Esophagus squamous epithelium (tissue), 5 donors: ENCODE results near the gene RSPH9. TPM values are rescaled to one million over a fixed set of nuclear protein-coding genes. Genes with fewer than 3 reads are reported as not detected.

Source experiments
- DNase-seq: peaks from one replicate; lab custom pipeline; 2025; lab: John Stamatoyannopoulos, UW
- H3K27ac ChIP-seq, 4 donors: fragments of 200-600 bp; sonication (generic); one replicate each; pipeline ENCODE4 v1.5.1; 2016 to 2019; ENCODE audit warnings: mild to moderate bottlenecking in 1 of 4
- H3K27me3 ChIP-seq, 4 donors: fragments of 200-600 bp; sonication (generic); 1 replicate in 3 of 4; 2 replicates in 1 of 4; pipeline versions ENCODE4 v1.5.1 to v1.6.0; 2017 to 2021; ENCODE audit warnings: antibody characterized with exemption in 1 of 4
- H3K36me3 ChIP-seq, 3 donors: fragments of 200-600 bp; sonication (generic); one replicate each; pipeline ENCODE4 v1.5.1; 2016 to 2019
- H3K4me1 ChIP-seq, 3 donors: fragments of 200-600 bp; sonication (generic); one replicate each; pipeline ENCODE4 v1.5.1; 2017 to 2019
- H3K4me3 ChIP-seq, 4 donors: fragments of 200-600 bp; sonication (generic); 1 replicate in 3 of 4; 2 replicates in 1 of 4; pipeline ENCODE4 v1.5.1; 2016 to 2019; ENCODE audit warnings: mild to moderate bottlenecking in 2 of 4, moderate library complexity in 1 of 4
- H3K9me3 ChIP-seq, 3 donors: fragments of 200-600 bp; sonication (generic); one replicate each; pipeline ENCODE4 v1.5.1; 2016 to 2019
- POLR2A ChIP-seq, 4 donors: fragments of 450-650 bp; IDR thresholded peaks; one replicate each; pipeline ENCODE4 v1.6.1; 2017; ENCODE audit warnings: antibody characterized with exemption in 4 of 4, mild to moderate bottlenecking in 4 of 4, moderate library complexity in 3 of 4
- WGBS, 2 donors: methylation state at CpG; one replicate each; pipeline ENCODE4 v1.1.5; 2018; 5-methylcytosine and 5-hydroxymethylcytosine counted together
- intact Hi-C: fragments of 100-400 bp; cut with DNase I; formaldehyde crosslinking; loops from one replicate; pipeline ENCODE4 v1.15.0; 2022
- total RNA-seq, 4 donors: library from RNA; depleted of rRNA; stranded (reverse); fragments of >200 nt; gene quantifications; one replicate each; pipeline ENCODE4 v1.1.0, GENCODE V29; 2016
- TF ChIP-seq, protein P1 (sequence below), 6 experiments: fragments of 450-650 bp in 4 of 6; fragments of 200-600 bp in 2 of 6; sonication (generic) in 2 of 6; IDR thresholded peaks; one replicate each; pipeline ENCODE4 v1.5.1; 2016 to 2019; ENCODE audit warnings: antibody characterized with exemption in 6 of 6, mild to moderate bottlenecking in 4 of 6, moderate library complexity in 4 of 6
- donor health status: DM: yes; HTN: yes; CAD: no.

RSPH9 gene
- total RNA-seq, 4 donors from 2014 or later, result 0.15 to 0.38 TPM; not detected in 2

DNA sequence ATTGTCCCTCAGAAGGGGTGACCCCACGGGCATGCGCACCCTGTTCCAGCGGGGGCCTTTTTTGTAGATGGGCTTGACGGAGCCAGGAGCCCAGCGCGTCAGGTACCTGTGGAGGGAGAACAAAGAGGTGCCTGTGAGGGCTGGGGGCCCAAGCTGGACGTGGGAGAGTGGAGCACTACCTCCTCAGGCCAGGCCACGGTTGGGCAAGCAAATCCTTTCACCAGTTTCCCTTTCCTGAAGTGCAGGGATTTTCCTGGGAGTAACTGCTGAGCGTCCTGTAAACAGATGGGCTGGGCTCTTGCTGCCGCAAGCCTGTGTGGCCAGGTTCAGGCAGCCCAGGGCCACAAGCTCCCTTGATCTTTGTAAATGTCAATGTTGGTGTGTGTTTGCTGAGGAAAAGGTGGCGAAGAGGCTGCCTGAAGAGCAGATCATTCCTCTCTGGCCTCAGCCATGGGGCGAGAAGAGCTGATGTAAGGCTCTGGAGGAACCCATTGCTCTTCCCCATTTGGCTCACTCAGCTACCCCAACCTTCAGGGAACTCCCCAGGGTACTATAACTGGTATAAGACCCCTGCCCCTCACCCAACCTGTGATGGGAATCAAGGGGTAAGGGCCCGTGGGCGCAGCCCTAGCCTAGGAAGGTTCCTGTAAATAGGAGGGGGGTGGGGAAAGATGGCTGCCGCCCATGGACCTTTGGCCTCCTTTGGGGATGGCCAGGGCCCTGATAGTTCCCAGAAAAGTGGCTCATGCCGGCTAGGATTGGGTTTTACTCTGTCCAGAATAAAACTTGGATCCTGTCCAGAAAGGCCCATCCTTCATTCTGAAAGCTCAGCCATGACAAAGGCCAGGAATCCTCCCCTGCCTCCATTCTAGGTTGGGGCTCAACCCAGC lies 27.2 kb downstream of the RSPH9 start:
- H3K27me3 ChIP-seq, result no peaks in the 10 kb centered on the region
- H3K27ac ChIP-seq, result peak overlapping the region in 1 of 4 donors; percentile 46
- no peak for DNase-seq
- no peak overlapping the region for H3K4me3 ChIP-seq
- WGBS, 2 donors, result 66 to 85% methylated on average over 5 to 8 of the region's 16 CpGs
- intact Hi-C loops, result no loop called here
- TF ChIP-seq, protein P1, sequence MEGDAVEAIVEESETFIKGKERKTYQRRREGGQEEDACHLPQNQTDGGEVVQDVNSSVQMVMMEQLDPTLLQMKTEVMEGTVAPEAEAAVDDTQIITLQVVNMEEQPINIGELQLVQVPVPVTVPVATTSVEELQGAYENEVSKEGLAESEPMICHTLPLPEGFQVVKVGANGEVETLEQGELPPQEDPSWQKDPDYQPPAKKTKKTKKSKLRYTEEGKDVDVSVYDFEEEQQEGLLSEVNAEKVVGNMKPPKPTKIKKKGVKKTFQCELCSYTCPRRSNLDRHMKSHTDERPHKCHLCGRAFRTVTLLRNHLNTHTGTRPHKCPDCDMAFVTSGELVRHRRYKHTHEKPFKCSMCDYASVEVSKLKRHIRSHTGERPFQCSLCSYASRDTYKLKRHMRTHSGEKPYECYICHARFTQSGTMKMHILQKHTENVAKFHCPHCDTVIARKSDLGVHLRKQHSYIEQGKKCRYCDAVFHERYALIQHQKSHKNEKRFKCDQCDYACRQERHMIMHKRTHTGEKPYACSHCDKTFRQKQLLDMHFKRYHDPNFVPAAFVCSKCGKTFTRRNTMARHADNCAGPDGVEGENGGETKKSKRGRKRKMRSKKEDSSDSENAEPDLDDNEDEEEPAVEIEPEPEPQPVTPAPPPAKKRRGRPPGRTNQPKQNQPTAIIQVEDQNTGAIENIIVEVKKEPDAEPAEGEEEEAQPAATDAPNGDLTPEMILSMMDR (IDR thresholded peaks at IDR 0.05), result no peak
- no peak for TF ChIP-seq POLR2A (IDR thresholded peaks at IDR 0.05)
- peaks cover 29 to 69% (median 38%) of the 10 kb centered on the region in 3 donors for H3K4me1 ChIP-seq
- H3K9me3 ChIP-seq, result no peaks in the 10 kb centered on the region
- H3K36me3 ChIP-seq, result peaks cover 21 to 72% (median 26%) of the 10 kb centered on the region in 3 donors

DNA sequence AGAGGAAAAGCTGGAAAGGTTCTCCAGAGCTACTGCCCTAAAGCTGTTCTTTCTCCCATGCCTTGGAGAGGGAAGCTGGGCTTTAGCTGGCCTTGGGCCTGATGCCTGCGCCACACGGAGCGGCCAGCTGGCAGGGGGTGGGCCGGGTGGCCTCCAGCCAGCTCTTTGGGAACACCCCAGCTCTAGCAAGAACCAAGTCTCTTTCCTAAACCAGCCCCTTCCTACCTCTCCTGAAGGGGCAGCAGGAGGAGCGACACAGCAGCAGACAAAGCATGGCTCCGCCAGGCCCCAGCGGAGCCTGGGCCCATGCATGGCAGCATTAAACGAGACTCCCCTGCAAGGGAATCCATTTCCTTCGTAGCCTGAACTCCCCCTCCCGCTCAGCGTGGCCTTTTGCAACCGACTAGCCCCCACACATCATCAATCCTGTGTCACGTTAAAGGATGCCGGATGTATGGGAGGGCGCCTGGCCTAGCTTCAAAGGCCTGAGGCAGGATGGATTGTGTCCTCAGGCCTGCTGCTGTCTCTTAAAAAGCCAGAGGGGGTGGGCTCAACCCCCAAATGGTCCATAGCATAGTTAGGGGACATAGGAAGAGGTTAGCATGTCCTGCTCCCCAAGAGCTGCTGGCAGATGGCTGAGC lies 28.7 kb downstream of the RSPH9 start:
- H3K27ac ChIP-seq, result peak overlapping the region in 1 of 4 donors; percentile 28
- H3K4me1 ChIP-seq, result peaks cover 16 to 54% (median 23%) of the 10 kb centered on the region in 3 donors
- DNase-seq, result no peak
- no peaks in the 10 kb centered on the region for H3K9me3 ChIP-seq
- H3K36me3 ChIP-seq, result peaks cover 26 to 87% (median 28%) of the 10 kb centered on the region in 3 donors
- H3K4me3 ChIP-seq, result no peak overlapping the region
- WGBS, 2 donors, result 60 to 80% methylated on average over 3 to 5 of the region's 15 CpGs
- no peaks in the 10 kb centered on the region for H3K27me3 ChIP-seq
- intact Hi-C loops, result no loop called here
- no peak for TF ChIP-seq POLR2A (IDR thresholded peaks at IDR 0.05)
- TF ChIP-seq, protein P1 (IDR thresholded peaks at IDR 0.05), result no peak

DNA sequence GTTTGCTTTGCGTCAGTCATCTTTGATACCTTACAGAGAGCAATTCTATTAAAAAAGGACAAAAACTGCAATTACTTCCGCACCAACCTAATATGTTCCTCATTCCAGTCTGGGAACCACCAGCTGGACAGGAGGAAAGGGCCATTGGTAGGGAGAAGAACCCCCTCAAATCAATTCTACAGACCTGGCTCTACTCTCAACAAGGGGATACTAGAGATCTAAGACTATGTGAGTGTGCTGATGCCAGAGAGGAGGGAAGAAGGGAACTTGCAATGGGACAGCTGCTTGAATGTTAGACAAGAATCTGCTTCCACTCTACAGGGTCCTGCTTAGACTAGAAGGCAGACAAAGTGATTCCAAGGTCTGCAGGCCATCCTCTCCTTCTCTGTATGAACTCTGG lies 29.5 kb downstream of the RSPH9 start:
- H3K4me1 ChIP-seq, result peaks cover 9 to 47% (median 15%) of the 10 kb centered on the region in 3 donors
- 89 to 92% methylated on average over 2 of the region's 2 CpGs for WGBS, 2 donors
- intact Hi-C loops, result no loop called here
- no peak overlapping the region for H3K4me3 ChIP-seq
- no peak for DNase-seq
- no peaks in the 10 kb centered on the region for H3K9me3 ChIP-seq
- H3K27ac ChIP-seq, result no peak overlapping the region
- H3K36me3 ChIP-seq, result peaks cover 28 to 95% (median 30%) of the 10 kb centered on the region in 3 donors
- H3K27me3 ChIP-seq, result no peaks in the 10 kb centered on the region
- TF ChIP-seq POLR2A (IDR thresholded peaks at IDR 0.05), result no peak
- TF ChIP-seq, protein P1 (IDR thresholded peaks at IDR 0.05), result no peak

DNA sequence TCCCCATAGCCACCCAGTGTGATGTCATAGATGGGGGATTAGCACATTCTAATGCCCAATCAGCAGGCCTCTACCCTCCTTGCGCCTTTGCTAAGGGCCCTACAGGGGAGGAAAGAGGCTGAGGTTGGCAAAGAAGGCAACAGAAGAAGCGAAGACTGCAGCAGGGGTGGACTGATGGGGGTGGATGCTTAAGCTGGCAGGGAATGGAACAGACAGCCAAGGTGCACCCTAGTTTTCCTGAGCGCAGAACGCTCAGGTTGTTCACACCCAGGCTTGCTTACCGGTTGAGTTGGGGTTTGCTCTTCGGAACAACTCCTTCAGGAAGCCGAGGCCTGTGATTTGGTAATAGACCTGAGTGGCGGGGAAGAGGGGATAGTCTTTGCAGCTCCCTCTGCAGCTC lies 30.1 kb downstream of the RSPH9 start:
- H3K4me3 ChIP-seq, result no peak overlapping the region

More for the DNA sequence above, 30.1 kb downstream of the RSPH9 start:
- intact Hi-C loops, result no loop called here
- Histone ChIP-seq H3K9me3 (no peaks in the 10 kb centered on the region), H3K27me3 (no peaks in the 10 kb centered on the region), H3K27ac (no peak overlapping the region), H3K36me3 (peaks cover 30 to 100% (median 32%) of the 10 kb centered on the region in 3 donors), H3K4me1 (peaks cover 3 to 40% (median 9%) of the 10 kb centered on the region in 3 donors)
- WGBS, 2 donors, result 85 to 96% methylated on average over 6 to 8 of the region's 8 CpGs
- DNase-seq, result no peak
- TF ChIP-seq, protein P1 (IDR thresholded peaks at IDR 0.05), result no peak
